ENCODE data around the gene GLYATL1.

GLYATL1 gene

GRCh38 chr11:58930926-58931325, 8.4 kb upstream of the GLYATL1 start:
- no peaks in the 10 kb centered on the region for H3K4me1 ChIP-seq (ENCODE audit: low read depth, poor library complexity, severe bottlenecking)
- no peak overlapping the region for H3K9ac ChIP-seq
- no peaks in the 10 kb centered on the region for H3K36me3 ChIP-seq (ENCODE audit: insufficient read depth)
- H4K20me1 ChIP-seq (ENCODE audit: insufficient read depth): no peaks in the 10 kb centered on the region
- no peak for TF ChIP-seq CTCF (conservative IDR thresholded peaks at IDR 0.05; ENCODE audit: low read depth, low read length)
- H3K79me2 ChIP-seq (ENCODE audit: insufficient read depth, low read depth): no peaks in the 10 kb centered on the region
- H3K27ac ChIP-seq: no peak overlapping the region
- H3K4me3 ChIP-seq (IDR thresholded peaks at IDR 0.05; ENCODE audit: insufficient read depth, low read depth, low read length): no peak overlapping the region
- no peak overlapping the region for H2AFZ ChIP-seq (ENCODE audit: low read depth)
- H3K4me2 ChIP-seq: no peak overlapping the region
- H3K27me3 ChIP-seq (ENCODE audit: insufficient read depth, low read depth): no peaks in the 10 kb centered on the region

- Histone ChIP-seq H3K79me2 (ENCODE audit: insufficient read depth, low read depth) (no peaks in the 10 kb centered on the region), H3K4me1 (ENCODE audit: low read depth, poor library complexity, severe bottlenecking) (no peaks in the 10 kb centered on the region), H4K20me1 (ENCODE audit: insufficient read depth) (no peaks in the 10 kb centered on the region), H2AFZ (ENCODE audit: low read depth) (no peak overlapping the region), H3K27me3 (ENCODE audit: insufficient read depth, low read depth) (no peaks in the 10 kb centered on the region), H3K4me3 (IDR thresholded peaks at IDR 0.05; ENCODE audit: insufficient read depth, low read depth, low read length) (no peak overlapping the region), H3K9ac (no peak overlapping the region), H3K4me2 (no peak overlapping the region), H3K36me3 (ENCODE audit: insufficient read depth) (no peaks in the 10 kb centered on the region), H3K27ac (no peak overlapping the region)
- no peak for TF ChIP-seq CTCF (conservative IDR thresholded peaks at IDR 0.05; ENCODE audit: low read depth, low read length)
These were observed 5.6 kb upstream of the GLYATL1 start for GRCh38 chr11:58933661-58934060.

- no peaks in the 10 kb centered on the region for H3K36me3 ChIP-seq (ENCODE audit: insufficient read depth)
- H3K27me3 ChIP-seq (ENCODE audit: insufficient read depth, low read depth): no peaks in the 10 kb centered on the region
- H3K4me2 ChIP-seq: no peak overlapping the region
- H3K4me1 ChIP-seq (ENCODE audit: low read depth, poor library complexity, severe bottlenecking): no peaks in the 10 kb centered on the region
- H4K20me1 ChIP-seq (ENCODE audit: insufficient read depth): no peaks in the 10 kb centered on the region
- H3K79me2 ChIP-seq (ENCODE audit: insufficient read depth, low read depth): no peaks in the 10 kb centered on the region
- H2AFZ ChIP-seq (ENCODE audit: low read depth): no peak overlapping the region
- no peak overlapping the region for H3K4me3 ChIP-seq (IDR thresholded peaks at IDR 0.05; ENCODE audit: insufficient read depth, low read depth, low read length)
- no peak for TF ChIP-seq CTCF (conservative IDR thresholded peaks at IDR 0.05; ENCODE audit: low read depth, low read length)
- no peak overlapping the region for H3K27ac ChIP-seq
- H3K9ac ChIP-seq: no peak overlapping the region
These were observed 4.3 kb upstream of the GLYATL1 start for GRCh38 chr11:58934945-58935513.

GRCh38 chr11:58938398-58938797, 890 bp upstream of the GLYATL1 start:
- TF ChIP-seq CTCF (conservative IDR thresholded peaks at IDR 0.05; ENCODE audit: low read depth, low read length): no peak
- H3K4me2 ChIP-seq: no peak overlapping the region
- no peak overlapping the region for H3K27ac ChIP-seq
- no peaks in the 10 kb centered on the region for H3K79me2 ChIP-seq (ENCODE audit: insufficient read depth, low read depth)
- H3K36me3 ChIP-seq (ENCODE audit: insufficient read depth): no peaks in the 10 kb centered on the region
- H3K4me1 ChIP-seq (ENCODE audit: low read depth, poor library complexity, severe bottlenecking): no peaks in the 10 kb centered on the region
- H2AFZ ChIP-seq (ENCODE audit: low read depth): no peak overlapping the region
- H3K27me3 ChIP-seq (ENCODE audit: insufficient read depth, low read depth): no peaks in the 10 kb centered on the region
- H3K9ac ChIP-seq: no peak overlapping the region
- H4K20me1 ChIP-seq (ENCODE audit: insufficient read depth): no peaks in the 10 kb centered on the region
- no peak overlapping the region for H3K4me3 ChIP-seq (IDR thresholded peaks at IDR 0.05; ENCODE audit: insufficient read depth, low read depth, low read length)
